ENCODE measurements around the gene RNPEPL1. TPM values are rescaled to one million over a fixed set of nuclear protein-coding genes. Genes with fewer than 3 reads are reported as not detected.
"Not testable (repeated sequence)": the region's sequence is repeated elsewhere in the genome, so short reads cannot be mapped to it uniquely, and the experiment has no call there.

The RNPEPL1 gene
- total RNA-seq, 4 donors from 2014 or later = 41.6 to 97.4 (median 71.8) TPM

GRCh38 chr2:240615396-240615795, 47.1 kb downstream of the RNPEPL1 start:
- ATAC-seq (ENCODE audit: low FRiP score) (no peak), DNase-seq (ENCODE audit: low spot score) (no peak)
- no peak for TF ChIP-seq CTCF (IDR thresholded peaks at IDR 0.05)

GRCh38 chr2:240615820-240616547, 47.7 kb downstream of the RNPEPL1 start:
- DNase-seq (ENCODE audit: low spot score) (no peak), ATAC-seq (ENCODE audit: low FRiP score) (no peak)
- TF ChIP-seq CTCF (IDR thresholded peaks at IDR 0.05) = no peak

GRCh38 chr2:240616860-240617666, 48.8 kb downstream of the RNPEPL1 start:
- not testable (repeated sequence) for DNase-seq (ENCODE audit: low spot score); ATAC-seq (ENCODE audit: low FRiP score)

- TF ChIP-seq CTCF (IDR thresholded peaks at IDR 0.05) = no peak
- no peak for ATAC-seq (ENCODE audit: low FRiP score)
- DNase-seq (ENCODE audit: low spot score) = no peak
These were observed 50.5 kb downstream of the RNPEPL1 start for GRCh38 chr2:240618776-240619175.

- DNase-seq (ENCODE audit: low spot score) (no peak), ATAC-seq (ENCODE audit: low FRiP score) (no peak)
- TF ChIP-seq CTCF (IDR thresholded peaks at IDR 0.05) = no peak
These were observed 51.3 kb downstream of the RNPEPL1 start for GRCh38 chr2:240619506-240620148.

GRCh38 chr2:240620149-240620731, 52.0 kb downstream of the RNPEPL1 start:
- ATAC-seq (ENCODE audit: low FRiP score) (no peak), DNase-seq (ENCODE audit: low spot score) (no peak)
- TF ChIP-seq CTCF (IDR thresholded peaks at IDR 0.05) = no peak

- DNase-seq (ENCODE audit: low spot score) = no peak
- no peak for ATAC-seq (ENCODE audit: low FRiP score)
- TF ChIP-seq CTCF (IDR thresholded peaks at IDR 0.05) = no peak
These were observed 52.6 kb downstream of the RNPEPL1 start for GRCh38 chr2:240620859-240621258.

Data from omental fat pad (tissue), 4 donors.